Kidney (tissue), 14 donors: ENCODE data around the gene TMCO4. TPM values are rescaled to one million over a fixed set of nuclear protein-coding genes. Genes with fewer than 3 reads are reported as not detected.

Source experiments
- DNase-seq, 5 donors: peaks; one replicate each; pipeline ENCODE4 v3.0.0-alpha.2; 2013 to 2020
- FAIRE-seq: peaks from 2 replicates; lab custom pipeline; 2012; peaks lifted over from hg19 to GRCh38; lab: Jason Lieb, UNC
- H3K27ac ChIP-seq, 2 donors: one replicate each; pipeline ENCODE4 v1.7.0; 2013; ENCODE audit warnings: low read depth in 2 of 2, low read length in 2 of 2, inconsistent platforms in 1 of 2
- H3K27me3 ChIP-seq: one replicate; pipeline ENCODE4 v1.7.1; 2013; ENCODE audit warnings: low read length, inconsistent platforms; ENCODE audit not compliant: control insufficient read depth, insufficient read depth
- H3K36me3 ChIP-seq, 3 donors: one replicate each; pipeline versions ENCODE4 v1.7.0 to v1.7.1; 2013; ENCODE audit warnings: low read length in 3 of 3, control low read depth in 1 of 3, inconsistent platforms in 1 of 3; ENCODE audit not compliant: insufficient read depth in 3 of 3, control insufficient read depth in 2 of 3
- H3K4me1 ChIP-seq, 3 donors: one replicate each; pipeline versions ENCODE4 v1.7.0 to v1.7.1; 2013; ENCODE audit warnings: low read length in 3 of 3, inconsistent platforms in 1 of 3, low read depth in 1 of 3; ENCODE audit not compliant: control insufficient read depth in 2 of 3, insufficient read depth in 2 of 3
- H3K4me3 ChIP-seq, 3 donors: one replicate each; pipeline versions ENCODE4 v1.7.0 to v1.8.1; 2013; ENCODE audit warnings: low read length in 3 of 3, control low read depth in 1 of 3, inconsistent platforms in 1 of 3
- H3K9ac ChIP-seq, 3 donors: one replicate each; pipeline versions ENCODE4 v1.7.0 to v1.7.1; 2013; ENCODE audit warnings: low read length in 3 of 3, control low read depth in 1 of 3, inconsistent platforms in 1 of 3
- H3K9me3 ChIP-seq, 3 donors: one replicate each; pipeline versions ENCODE4 v1.7.0 to v1.7.1; 2013; ENCODE audit warnings: low read length in 3 of 3, control low read depth in 1 of 3, inconsistent platforms in 1 of 3; ENCODE audit not compliant: control insufficient read depth in 2 of 3, insufficient read depth in 1 of 3
- intact Hi-C: fragments of 100-400 bp; cut with DNase I; formaldehyde crosslinking; loops from one replicate; pipeline ENCODE4 v1.11.1; 2022
- polyA plus RNA-seq: library from polyadenylated mRNA; stranded (reverse); fragments of 350-450 nt; fragmentation: Illumina TruSeq; extraction: RNeasy Lipid Tissue Mini Kit (QIAGEN cat#74804); gene quantifications from one replicate; pipeline ENCODE4 v1.2.3, GENCODE V29; 2014; ENCODE audit warnings: low read depth, low replicate concordance; ENCODE audit not compliant: insufficient read depth
- total RNA-seq: library from RNA; stranded (reverse); fragmentation: NEBNext Ultra II Directional; extraction: Animal tissue kit (Norgen Biotek cat#: 25700); gene quantifications from one replicate; pipeline ENCODE4 v1.2.1, GENCODE V29; 2021
- TF ChIP-seq, protein P1 (sequence below): IDR thresholded peaks from 3 replicates; pipeline ENCODE4 v1.5.1; 2012; ENCODE audit warnings: mild to moderate bottlenecking, moderate library complexity, borderline replicate concordance; ENCODE audit not compliant: insufficient read depth; ENCODE audit errors: extremely low read depth
- donor health status: control.
- donor health status: control.
- donor health status: control.
- donor health status: control.
- donor health status: control.
- donor health status: DM: yes; HTN: yes; CAD: no.
- donor health status: Normal renal cell carcinoma (clear cell type).

Gene TMCO4
- total and polyA plus RNA-seq, 2 donors from 2014 or later = 35.0 to 36.5 TPM

DNA sequence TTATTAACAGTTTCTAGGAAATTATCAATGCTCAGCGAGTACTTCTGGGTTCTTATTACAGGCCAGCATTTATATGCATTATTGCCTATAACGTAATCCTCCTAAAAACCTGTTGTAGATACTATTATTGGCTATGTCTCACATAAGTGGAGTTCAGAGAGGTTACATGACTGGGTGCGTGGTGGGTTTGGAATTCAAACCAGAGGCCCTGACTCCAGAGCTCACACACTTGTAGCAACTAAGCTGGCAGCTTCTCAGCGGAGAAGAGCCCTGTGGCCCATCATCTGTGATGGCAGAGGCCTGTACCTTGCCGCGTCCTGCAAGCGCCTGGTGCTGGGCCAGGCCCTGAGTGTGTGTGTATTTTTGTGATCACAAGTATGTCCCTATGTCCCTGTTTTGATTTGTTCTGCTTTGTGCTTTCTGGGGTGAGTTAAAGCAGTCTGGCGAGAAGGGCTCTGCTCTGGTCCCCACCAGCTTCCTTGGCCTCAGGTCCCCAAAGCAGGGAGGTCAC, 68.3 kb downstream of the TMCO4 start:
- no peak overlapping the region for H3K4me3 ChIP-seq
- DNase-seq = no peak
- intact Hi-C loops = no loop called here
- H3K4me1 ChIP-seq = peaks cover 0 to 23% (median 21%) of the 10 kb centered on the region in 3 donors
- no peak overlapping the region for H3K9ac ChIP-seq
- H3K27me3 ChIP-seq = no peaks in the 10 kb centered on the region
- FAIRE-seq = no peak
- H3K9me3 ChIP-seq = peaks cover 0 to 1% (median 0%) of the 10 kb centered on the region in 3 donors
- no peak overlapping the region for H3K27ac ChIP-seq
- peaks cover 0 to 10% (median 9%) of the 10 kb centered on the region in 3 donors for H3K36me3 ChIP-seq
- TF ChIP-seq, protein P1, sequence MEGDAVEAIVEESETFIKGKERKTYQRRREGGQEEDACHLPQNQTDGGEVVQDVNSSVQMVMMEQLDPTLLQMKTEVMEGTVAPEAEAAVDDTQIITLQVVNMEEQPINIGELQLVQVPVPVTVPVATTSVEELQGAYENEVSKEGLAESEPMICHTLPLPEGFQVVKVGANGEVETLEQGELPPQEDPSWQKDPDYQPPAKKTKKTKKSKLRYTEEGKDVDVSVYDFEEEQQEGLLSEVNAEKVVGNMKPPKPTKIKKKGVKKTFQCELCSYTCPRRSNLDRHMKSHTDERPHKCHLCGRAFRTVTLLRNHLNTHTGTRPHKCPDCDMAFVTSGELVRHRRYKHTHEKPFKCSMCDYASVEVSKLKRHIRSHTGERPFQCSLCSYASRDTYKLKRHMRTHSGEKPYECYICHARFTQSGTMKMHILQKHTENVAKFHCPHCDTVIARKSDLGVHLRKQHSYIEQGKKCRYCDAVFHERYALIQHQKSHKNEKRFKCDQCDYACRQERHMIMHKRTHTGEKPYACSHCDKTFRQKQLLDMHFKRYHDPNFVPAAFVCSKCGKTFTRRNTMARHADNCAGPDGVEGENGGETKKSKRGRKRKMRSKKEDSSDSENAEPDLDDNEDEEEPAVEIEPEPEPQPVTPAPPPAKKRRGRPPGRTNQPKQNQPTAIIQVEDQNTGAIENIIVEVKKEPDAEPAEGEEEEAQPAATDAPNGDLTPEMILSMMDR = no peak

DNA sequence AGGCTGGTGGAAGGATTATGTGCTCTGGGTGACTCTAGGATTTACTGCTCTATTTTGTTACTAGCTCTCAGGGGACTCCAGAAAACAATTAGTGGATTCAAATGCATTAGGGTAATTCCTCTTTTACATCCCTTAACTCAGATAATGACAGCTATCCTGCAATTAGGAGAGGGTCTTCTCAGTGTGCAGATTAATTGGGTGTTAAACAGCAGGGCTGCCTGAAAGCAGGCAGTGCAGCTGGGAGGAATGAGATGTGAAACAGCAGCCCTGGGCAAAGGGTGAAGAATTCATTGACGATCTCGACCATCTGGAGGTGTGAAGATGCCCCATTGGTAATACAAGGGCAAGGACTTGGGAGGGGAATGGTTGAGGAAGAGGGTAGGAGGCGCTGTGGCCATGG, 68.9 kb downstream of the TMCO4 start:
- no peak for FAIRE-seq

DNA sequence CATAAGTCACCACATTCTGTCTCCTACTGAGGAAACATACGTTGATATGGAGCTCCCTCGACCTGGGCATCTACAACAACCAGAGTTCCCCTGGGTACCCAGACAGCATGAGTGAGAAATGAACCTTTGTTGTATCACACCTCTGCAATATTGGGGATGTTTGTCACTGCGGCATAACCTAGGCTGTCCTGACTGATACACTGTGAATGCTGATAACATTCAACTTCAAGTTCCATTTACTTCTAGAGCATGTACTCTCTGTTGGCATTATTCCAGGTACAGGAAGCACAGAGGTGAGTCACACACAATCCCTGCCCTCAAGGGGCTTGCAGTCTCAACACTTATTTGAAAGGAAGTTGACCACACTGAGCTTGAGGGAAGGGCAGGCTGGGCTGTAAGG, 69.5 kb downstream of the TMCO4 start:
- DNase-seq = no peak
- no peak for FAIRE-seq

More for the DNA sequence above, 68.9 kb downstream of the TMCO4 start:
- TF ChIP-seq, protein P1 = no peak
- Histone ChIP-seq H3K27ac (no peak overlapping the region), H3K4me1 (peaks cover 0 to 18% (median 16%) of the 10 kb centered on the region in 3 donors), H3K9me3 (peaks cover 0 to 1% (median 0%) of the 10 kb centered on the region in 3 donors), H3K4me3 (no peak overlapping the region), H3K9ac (no peak overlapping the region), H3K27me3 (no peaks in the 10 kb centered on the region), H3K36me3 (peaks cover 0 to 15% (median 9%) of the 10 kb centered on the region in 3 donors)
- intact Hi-C loops = no loop called here
- DNase-seq = no peak

More for the DNA sequence above, 69.5 kb downstream of the TMCO4 start:
- Histone ChIP-seq H3K27me3 (no peaks in the 10 kb centered on the region), H3K4me3 (no peak overlapping the region), H3K27ac (no peak overlapping the region), H3K9ac (no peak overlapping the region), H3K9me3 (peaks cover 0 to 1% (median 0%) of the 10 kb centered on the region in 3 donors), H3K4me1 (peaks cover 0 to 12% (median 12%) of the 10 kb centered on the region in 3 donors), H3K36me3 (peaks cover 0 to 16% (median 11%) of the 10 kb centered on the region in 3 donors)
- TF ChIP-seq, protein P1 = no peak
- intact Hi-C loops = no loop called here
